Right lobe of liver (tissue), 6 donors: ENCODE data around the gene GPR158. TPM values are rescaled to one million over a fixed set of nuclear protein-coding genes. Genes with fewer than 3 reads are reported as not detected.
A peak's percentile ranks its signal among the peaks of the same experiment; 100 is the strongest.

Experiments
- ATAC-seq, 4 donors: fragments of 200-7000 bp; cut with Tn5 transposase; one replicate each; pipeline ENCODE4 v1.9.1; 2020; ENCODE audit warnings: mild to moderate bottlenecking in 4 of 4, moderate library complexity in 4 of 4
- DNase-seq, 3 donors: peaks; one replicate each; pipeline ENCODE4 v3.0.0-alpha.2; 2020
- H3K27ac ChIP-seq, 3 donors: fragments of 200-600 bp; one replicate each; pipeline ENCODE4 v1.8.0; 2022
- H3K27me3 ChIP-seq, 2 donors: fragments of 200-600 bp; one replicate each; pipeline ENCODE4 v1.8.0; 2022
- H3K36me3 ChIP-seq, 4 donors: fragments of 200-600 bp; sonication (generic) in 1 of 4; one replicate each; pipeline versions ENCODE4 v1.5.1 to v1.8.0; 2017 to 2022; ENCODE audit warnings: control low read depth in 1 of 4
- H3K4me1 ChIP-seq, 4 donors: fragments of 200-600 bp; sonication (generic) in 1 of 4; one replicate each; pipeline versions ENCODE4 v1.5.1 to v1.8.0; 2017 to 2022; ENCODE audit warnings: control low read depth in 1 of 4
- H3K4me3 ChIP-seq, 3 donors: fragments of 200-600 bp; one replicate each; pipeline ENCODE4 v1.8.0; 2022
- H3K9me3 ChIP-seq, 4 donors: fragments of 200-600 bp; sonication (generic) in 1 of 4; one replicate each; pipeline versions ENCODE4 v1.5.1 to v1.8.0; 2017 to 2022; ENCODE audit warnings: control low read depth in 1 of 4
- CTCF ChIP-seq, 4 donors: fragments of 200-600 bp in 3 of 4; fragments of 450-650 bp in 1 of 4; IDR thresholded peaks; one replicate each; pipeline versions ENCODE4 v1.5.1 to v1.8.0; 2016 to 2022; ENCODE audit warnings: antibody characterized with exemption in 4 of 4, mild to moderate bottlenecking in 2 of 4
- POLR2A ChIP-seq: fragments of 450-650 bp; IDR thresholded peaks from one replicate; pipeline ENCODE4 v1.6.1; 2017; ENCODE audit warnings: antibody characterized with exemption, mild to moderate bottlenecking
- WGBS: methylation state at CpG from one replicate; pipeline ENCODE4 v1.1.6; 2018; ENCODE audit warnings: low coverage, low lambda C conversion rate; ENCODE audit not compliant: insufficient coverage; ENCODE audit errors: missing lambda C conversion rate; 5-methylcytosine and 5-hydroxymethylcytosine counted together
- intact Hi-C, 2 donors: fragments of 100-400 bp; cut with DNase I; formaldehyde crosslinking; loops; one replicate each; pipeline versions ENCODE4 v1.11.2 to v1.14.1; 2022
- total RNA-seq, 6 experiments: library from RNA; depleted of rRNA in 2 of 6; stranded (reverse); fragments of >200 nt in 2 of 6; fragmentation: NEBNext Ultra II Directional in 3 of 6; extraction: Animal tissue kit (Norgen Biotek cat#: 25700) in 3 of 6; gene quantifications; one replicate each; pipeline versions ENCODE4 v1.1.0 to v1.2.4, GENCODE V29; 2016 to 2023
- donor health status: DM: no; HTN: yes; CAD: no.
- donor health status: DM: no; HTN: no; CAD: no.
- donor health status: DM: no; HTN: no; CAD: no.
- donor health status: DM: no; HTN: yes; CAD: no.
- donor health status: DM: no; HTN: yes; CAD: no.

The GPR158 gene
- total RNA-seq, 6 experiments from 2014 or later: 0.04 to 0.14 TPM; not detected in 4

- no peak for DNase-seq
- intact Hi-C loops: no loop called here
- 46% methylated on average over 4 of the region's 4 CpGs for WGBS
Observed at GRCh38 chr10:25169740-25170139, 5.1 kb upstream of the GPR158 start.

GRCh38 chr10:25170627-25171026, 4.2 kb upstream of the GPR158 start:
- intact Hi-C loops: no loop called here
- Histone ChIP-seq H3K27me3 (peaks cover 0 to 3% of the 10 kb centered on the region in 2 donors), H3K27ac (no peak overlapping the region), H3K4me1 (peaks cover 0 to 8% (median 3%) of the 10 kb centered on the region in 4 donors), H3K4me3 (no peak overlapping the region), H3K36me3 (no peaks in the 10 kb centered on the region), H3K9me3 (no peaks in the 10 kb centered on the region)
- ATAC-seq (no peak), DNase-seq (no peak)
- WGBS: 20% methylated on average over 1 of the region's 1 CpG
- no peak for TF ChIP-seq POLR2A
- TF ChIP-seq CTCF (IDR thresholded peaks at IDR 0.05): no peak

More at GRCh38 chr10:25169740-25170139, 5.1 kb upstream of the GPR158 start:
- Histone ChIP-seq H3K36me3 (no peaks in the 10 kb centered on the region), H3K27me3 (no peaks in the 10 kb centered on the region), H3K27ac (no peak overlapping the region), H3K9me3 (no peaks in the 10 kb centered on the region), H3K4me3 (no peak overlapping the region), H3K4me1 (peaks cover 0 to 2% (median under 1%) of the 10 kb centered on the region in 4 donors)
- TF ChIP-seq POLR2A: no peak
- no peak for TF ChIP-seq CTCF (IDR thresholded peaks at IDR 0.05)
- ATAC-seq: no peak

- 0% methylated on average over 2 of the region's 66 CpGs for WGBS
- Histone ChIP-seq H3K9me3 (no peaks in the 10 kb centered on the region), H3K27me3 (peaks cover 0 to 17% of the 10 kb centered on the region in 2 donors), H3K4me1 (peaks cover 0 to 8% (median 3%) of the 10 kb centered on the region in 4 donors), H3K4me3 (no peak overlapping the region), H3K27ac (no peak overlapping the region), H3K36me3 (no peaks in the 10 kb centered on the region)
- ATAC-seq: peak in 2 of 4 donors; percentile 10 to 17
- intact Hi-C loops: no loop called here
- no peak for TF ChIP-seq POLR2A
- TF ChIP-seq CTCF (IDR thresholded peaks at IDR 0.05): no peak
- DNase-seq: peak in 1 of 3 donors; percentile 45
Observed at GRCh38 chr10:25175527-25176420, 973 bp downstream of the GPR158 start.

- Histone ChIP-seq H3K36me3 (no peaks in the 10 kb centered on the region), H3K27ac (no peak overlapping the region), H3K27me3 (peaks cover 0 to 17% of the 10 kb centered on the region in 2 donors), H3K4me1 (peaks cover 0 to 8% (median 3%) of the 10 kb centered on the region in 4 donors), H3K9me3 (no peaks in the 10 kb centered on the region), H3K4me3 (no peak overlapping the region)
- intact Hi-C loops: no loop called here
- no peak for ATAC-seq
- TF ChIP-seq CTCF (IDR thresholded peaks at IDR 0.05): no peak
- TF ChIP-seq POLR2A: no peak
- no peak for DNase-seq
- WGBS: 6% methylated on average over 5 of the region's 36 CpGs
Observed at GRCh38 chr10:25176421-25176968, 1.7 kb downstream of the GPR158 start.
